Left cardiac atrium (tissue), 4 donors: ENCODE measurements around the gene CD58. TPM values are rescaled to one million over a fixed set of nuclear protein-coding genes. Genes with fewer than 3 reads are reported as not detected.
A peak's percentile ranks its signal among the peaks of the same experiment; 100 is the strongest.

Experiments used
- ATAC-seq, 2 donors: fragments of 200-7000 bp; cut with Tn5 transposase; one replicate each; pipeline ENCODE4 v1.9.1; 2020; ENCODE audit warnings: mild to moderate bottlenecking in 2 of 2, moderate library complexity in 2 of 2
- DNase-seq: peaks from one replicate; pipeline ENCODE4 v3.0.0-alpha.2; 2020
- intact Hi-C, 2 donors: fragments of 100-400 bp; cut with DNase I; formaldehyde crosslinking; loops; one replicate each; pipeline versions ENCODE4 v1.14.1 to v1.15.1; 2022 to 2023
- total RNA-seq, 2 donors: library from RNA; stranded (reverse); fragmentation: NEBNext Ultra II Directional; extraction: Animal tissue kit (Norgen Biotek cat#: 25700); gene quantifications; one replicate each; pipeline ENCODE4 v1.2.1, GENCODE V29; 2021
- donor health status: DM: no; HTN: yes; CAD: no.
- donor health status: DM: no; HTN: yes; CAD: no; lungs with severe emphysema.
- donor health status: DM: yes; HTN: yes; CAD: no.
- donor health status: Dilated cardiomyopathy.

CD58 gene
- total RNA-seq, 2 donors from 2014 or later = 19.6 to 21.1 TPM

DNA sequence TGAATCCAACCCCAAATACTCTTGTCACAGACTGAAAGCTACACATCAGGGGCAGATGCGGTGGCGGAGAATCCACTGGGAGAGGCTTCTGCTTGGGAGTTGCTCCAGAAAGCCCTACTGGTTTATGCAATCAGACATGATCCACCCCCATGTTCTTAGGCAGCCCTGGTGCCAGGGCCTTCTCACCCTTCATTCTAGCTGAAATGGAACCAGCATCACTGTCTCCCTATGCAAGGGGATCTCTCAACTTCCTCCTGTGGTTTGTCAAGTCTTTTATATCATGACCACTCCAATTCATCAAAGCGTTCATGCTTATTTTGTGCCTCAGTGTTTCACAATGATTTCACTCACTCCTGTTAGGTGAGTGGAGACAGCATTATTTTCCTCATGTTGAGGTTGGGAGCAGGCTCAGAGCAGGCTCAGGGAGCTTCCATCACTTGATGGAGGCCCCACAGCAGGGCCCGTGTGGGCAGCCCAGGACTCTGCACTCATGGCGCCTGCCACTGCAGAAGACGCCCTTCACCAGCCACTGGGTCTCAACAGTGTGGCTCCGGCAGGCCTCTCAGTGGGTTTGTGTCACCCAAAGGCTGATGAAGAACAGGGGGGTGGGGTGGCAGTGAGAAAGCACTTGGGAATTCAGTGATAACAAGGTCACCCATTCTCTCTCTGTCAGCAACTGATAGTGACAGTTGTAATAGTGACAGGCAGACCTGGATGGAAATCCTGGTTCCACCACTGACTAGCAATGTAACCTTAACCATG lies 67.1 kb downstream of the CD58 start:
- ATAC-seq (peak; percentile 42 to 54), DNase-seq (no peak)
- intact Hi-C loops = no loop called here

GRCh38 chr1:116502671-116503314 lies 68.0 kb downstream of the CD58 start:
- no peak for ATAC-seq
- DNase-seq = no peak
- intact Hi-C loops = no loop called here

DNA sequence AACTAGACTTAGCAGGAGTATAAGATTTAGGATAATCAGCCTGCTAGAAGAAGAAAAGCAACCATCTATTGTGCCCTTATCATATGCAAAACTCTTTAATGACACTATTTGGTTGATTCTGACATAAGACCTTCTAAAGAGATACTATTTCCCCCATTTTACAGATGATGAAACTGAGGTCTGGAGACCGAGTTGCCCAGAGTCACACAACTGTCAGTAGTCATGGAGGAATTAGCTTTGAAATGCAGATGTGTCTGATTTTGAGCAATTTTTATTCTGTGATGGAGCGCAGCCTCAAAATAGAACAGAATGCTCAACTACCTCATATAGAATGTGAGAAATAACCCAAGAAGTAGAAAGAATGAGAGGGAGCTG lies 69.0 kb downstream of the CD58 start:
- intact Hi-C loops = no loop called here
- DNase-seq (no peak), ATAC-seq (no peak)

GRCh38 chr1:116501125-116501869 lies 69.5 kb downstream of the CD58 start:
- intact Hi-C loops = no loop called here
- ATAC-seq (peak in 1 of 2 donors; percentile 22), DNase-seq (no peak)

- peak; percentile 57 to 81 for ATAC-seq
- no peak for DNase-seq
- intact Hi-C loops = loop anchor here in 1 of 2 donors (1.0 kb wide), 1 partner anchor 360 kb away; no protein-coding TSS in a partner anchor
Measured at GRCh38 chr1:116498789-116499628, 71.8 kb downstream of the CD58 start.

DNA sequence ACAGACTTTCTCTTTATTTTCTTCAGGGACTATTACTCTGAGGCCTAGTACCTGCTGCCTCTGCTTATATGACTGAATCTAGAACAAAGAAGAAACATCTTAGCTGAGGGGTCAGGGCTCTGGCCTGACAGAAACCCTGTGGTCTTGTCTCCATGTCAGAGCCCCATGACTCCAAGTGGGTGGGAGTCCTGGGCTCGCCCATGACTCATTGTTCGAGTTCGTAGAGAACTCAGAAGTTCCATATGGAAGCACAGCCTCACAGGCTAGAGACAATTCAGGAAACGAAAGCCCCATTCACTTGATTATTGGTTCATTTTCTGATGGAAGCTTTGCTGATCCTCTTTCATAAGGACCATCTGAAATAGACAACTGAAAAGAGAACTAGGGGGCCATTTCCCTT lies 73.2 kb downstream of the CD58 start:
- intact Hi-C loops = no loop called here
- DNase-seq (no peak), ATAC-seq (no peak)

DNA sequence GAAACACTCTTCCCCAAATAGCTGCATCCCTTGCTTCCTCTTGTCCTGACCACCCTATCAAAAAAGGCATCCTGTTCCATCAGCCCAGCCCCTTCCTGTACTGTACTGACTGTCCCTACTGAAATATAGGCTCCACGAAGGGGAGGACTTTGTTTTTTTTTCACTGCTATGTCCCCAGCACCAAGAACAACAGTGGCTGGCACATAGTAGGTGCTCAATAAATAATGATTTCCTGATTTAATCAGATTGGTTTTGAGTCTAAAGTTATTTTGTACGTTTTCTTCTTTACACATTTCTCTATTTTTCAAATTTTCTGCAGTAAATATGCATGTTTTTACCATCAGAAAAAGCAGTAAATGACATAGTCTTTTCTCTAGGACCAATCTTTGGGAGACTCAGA lies 73.9 kb downstream of the CD58 start:
- no peak for DNase-seq

DNA sequence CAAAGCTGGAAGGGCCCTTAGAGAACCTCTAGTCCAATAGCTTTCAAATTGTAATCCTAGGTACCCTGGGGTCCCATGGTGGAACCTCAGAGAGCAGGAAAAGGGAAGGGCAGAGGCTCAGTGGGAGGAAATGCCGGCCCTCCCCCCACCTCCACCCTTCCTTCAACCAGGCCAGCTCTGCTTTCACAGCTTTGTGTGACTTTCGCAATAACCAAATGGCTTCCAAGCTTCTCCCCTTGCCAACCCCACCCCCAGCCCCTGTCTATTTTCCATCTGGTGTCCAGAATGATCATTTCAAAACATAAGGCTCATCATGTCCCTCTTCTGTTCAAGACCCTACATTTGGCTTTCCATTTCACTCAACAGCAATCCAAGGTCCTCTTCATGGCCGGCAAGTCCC lies 74.4 kb downstream of the CD58 start:
- intact Hi-C loops = no loop called here
- ATAC-seq (peak; percentile 57 to 72), DNase-seq (peak; percentile 63)

More for the DNA sequence above, 73.9 kb downstream of the CD58 start:
- no peak for ATAC-seq
- intact Hi-C loops = no loop called here

DNA sequence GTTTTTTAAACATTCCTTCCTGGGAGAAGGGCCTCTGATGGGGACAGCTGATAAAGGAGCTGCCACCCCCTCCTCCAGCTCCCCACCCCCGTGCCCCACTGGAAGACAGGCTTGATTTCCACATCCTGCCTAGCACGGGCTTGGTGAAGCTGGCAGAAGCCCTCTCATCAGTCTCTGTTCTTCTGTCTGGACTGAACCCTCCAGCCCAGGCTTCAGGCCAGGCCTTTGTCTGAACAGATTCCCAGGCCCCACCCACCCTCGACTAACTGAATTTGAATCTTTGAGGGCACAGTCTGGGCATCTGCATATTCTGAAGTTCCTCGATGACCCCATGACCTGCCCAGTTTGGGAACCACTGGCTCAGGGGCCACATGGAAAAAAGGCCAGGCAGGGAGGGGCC lies 75.3 kb downstream of the CD58 start:
- intact Hi-C loops = no loop called here
- ATAC-seq (peak in 1 of 2 donors; percentile 49), DNase-seq (peak; percentile 53)

DNA sequence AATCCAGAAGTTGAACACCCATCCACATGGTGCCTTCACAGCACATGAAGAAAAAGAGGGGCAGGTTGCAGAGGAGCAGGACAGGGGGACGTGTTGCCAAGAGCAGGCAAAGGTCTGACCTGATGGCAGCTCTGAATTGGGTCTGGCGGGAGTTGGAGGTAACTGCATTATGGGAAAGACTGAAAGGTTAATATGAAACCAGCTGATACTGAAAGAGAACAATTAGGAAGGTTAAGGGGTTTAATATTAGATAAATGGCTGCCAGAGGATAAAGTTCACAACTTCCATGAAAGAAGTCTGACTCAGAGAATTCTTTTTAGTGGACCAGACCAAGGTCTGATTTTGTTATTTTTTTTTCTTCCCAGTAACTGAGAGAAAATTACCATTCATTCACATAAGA lies 76.1 kb downstream of the CD58 start:
- no peak for DNase-seq
- ATAC-seq = no peak
- intact Hi-C loops = no loop called here

- intact Hi-C loops = no loop called here
- ATAC-seq (no peak), DNase-seq (no peak)
Measured at GRCh38 chr1:116494353-116494692, 76.5 kb downstream of the CD58 start.

DNA sequence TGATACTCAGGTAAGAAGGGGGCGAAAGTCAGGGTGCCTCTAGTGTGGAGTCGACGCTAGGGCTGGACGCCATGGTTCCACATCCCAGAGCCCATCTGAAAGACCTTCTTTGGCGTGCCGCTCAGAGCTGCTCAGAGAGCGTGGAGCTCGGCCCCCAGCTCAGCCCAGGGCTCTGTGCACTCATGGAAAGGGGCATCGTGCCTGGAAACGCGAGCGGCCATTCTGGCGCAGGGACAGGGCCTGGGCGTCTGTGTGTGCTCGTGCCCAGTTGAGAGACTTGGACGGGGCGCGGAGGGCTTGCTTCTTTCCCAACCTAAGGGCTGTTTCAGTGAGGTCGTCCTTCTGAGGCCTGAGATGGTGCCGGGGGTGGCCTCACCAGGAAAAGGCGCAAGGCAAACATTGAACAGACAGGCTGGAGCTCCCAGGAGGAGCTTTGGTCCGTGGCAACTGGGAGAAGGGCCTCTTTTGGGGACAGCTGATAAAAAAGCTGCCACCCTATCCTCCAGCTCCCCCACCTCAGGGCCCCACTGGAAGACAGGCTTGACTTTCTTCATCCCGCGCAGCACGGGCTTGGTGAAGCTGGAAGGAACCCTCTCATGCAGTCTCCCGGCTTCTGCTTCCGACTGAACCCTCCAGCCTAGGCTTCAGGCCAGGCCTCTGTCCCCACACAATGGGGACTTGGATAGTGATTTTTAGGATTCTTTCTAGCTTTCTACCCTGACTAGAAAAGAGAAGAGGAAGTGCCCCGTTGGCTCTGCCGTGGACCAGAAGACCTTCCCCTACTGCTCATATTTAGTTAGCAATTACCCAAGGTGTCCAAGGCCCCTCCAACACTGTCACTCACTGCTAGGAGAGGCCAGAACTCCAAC lies 77.1 kb downstream of the CD58 start:
- DNase-seq (no peak), ATAC-seq (no peak)
- intact Hi-C loops = no loop called here

GRCh38 chr1:116493036-116493435 lies 77.8 kb downstream of the CD58 start:
- no peak for ATAC-seq
- no peak for DNase-seq
- intact Hi-C loops = no loop called here

- intact Hi-C loops = no loop called here
- DNase-seq (no peak), ATAC-seq (no peak)
Measured at GRCh38 chr1:116492358-116492811, 78.4 kb downstream of the CD58 start.

- no peak for DNase-seq
- ATAC-seq = no peak
- intact Hi-C loops = no loop called here
Measured at GRCh38 chr1:116491700-116492357, 79.0 kb downstream of the CD58 start.

DNA sequence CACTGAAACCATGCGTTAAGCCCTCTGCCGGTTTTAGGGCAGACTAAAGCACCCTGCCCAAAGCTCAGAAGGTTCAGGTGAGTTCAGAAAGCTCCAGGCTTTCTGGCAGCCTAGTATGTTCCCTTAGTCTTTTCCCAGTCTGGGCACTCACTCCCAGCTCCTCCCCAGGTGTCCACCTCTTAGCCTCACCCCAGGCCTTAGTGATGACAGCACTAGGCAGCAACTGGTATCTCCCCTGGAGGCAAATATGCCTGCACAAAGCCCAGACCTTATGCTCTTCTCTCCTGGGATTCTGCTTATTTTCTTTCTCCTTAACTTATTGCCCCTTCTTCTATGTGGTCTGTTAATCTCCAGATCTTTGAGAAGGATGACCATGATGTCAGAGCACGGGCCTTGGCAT lies 80.2 kb downstream of the CD58 start:
- intact Hi-C loops = no loop called here
- ATAC-seq (no peak), DNase-seq (no peak)

DNA sequence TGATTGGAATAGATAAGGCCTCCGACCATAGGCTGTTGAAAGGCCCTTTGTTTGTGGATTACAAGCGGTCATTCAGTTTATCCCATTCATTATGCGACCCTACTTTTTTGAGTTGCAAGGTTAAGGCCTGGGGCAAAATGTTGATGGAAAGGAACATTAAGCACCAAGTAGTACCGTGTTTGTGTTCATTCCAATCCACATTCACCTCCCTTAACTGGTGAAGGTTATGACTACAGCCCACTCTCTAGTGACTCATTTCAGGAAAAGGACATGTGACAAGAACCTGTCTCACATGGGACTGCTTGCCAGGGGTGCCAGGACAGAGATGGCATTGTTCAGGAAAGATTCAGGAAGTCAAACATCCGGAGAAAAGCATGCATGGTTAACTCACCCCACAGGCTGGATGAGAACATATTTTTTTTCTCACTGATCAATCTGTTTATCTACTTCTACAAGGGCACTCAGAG lies 81.6 kb downstream of the CD58 start:
- ATAC-seq (peak in 1 of 2 donors; percentile 5), DNase-seq (no peak)
- intact Hi-C loops = loop anchor here (2.0 to 10.0 kb wide), 4 partner anchors 114 to 338 kb away; partner anchors contain the start of gene ATP1A1 (in 1 of the 2)

- DNase-seq (no peak), ATAC-seq (no peak)
- intact Hi-C loops = loop anchor here (2.0 to 10.0 kb wide), 4 partner anchors 113 to 337 kb away; partner anchors contain the start of gene ATP1A1 (in 1 of the 2)
Measured at GRCh38 chr1:116488071-116488470, 82.8 kb downstream of the CD58 start.
